Lower lobe of right lung (tissue), 2 donors: ENCODE measurements around the gene LDHD. TPM values are rescaled to one million over a fixed set of nuclear protein-coding genes. Genes with fewer than 3 reads are reported as not detected.
"Not testable (repeated sequence)": the region's sequence is repeated elsewhere in the genome, so short reads cannot be mapped to it uniquely, and the experiment has no call there.

Source experiments
- ATAC-seq, 2 donors: fragments of 200-7000 bp; cut with Tn5 transposase; one replicate each; pipeline ENCODE4 v1.9.1; 2020 to 2022; ENCODE audit warnings: mild to moderate bottlenecking in 2 of 2, moderate library complexity in 2 of 2
- DNase-seq: peaks from one replicate; pipeline ENCODE4 v3.0.0-alpha.2; 2020
- H3K27ac ChIP-seq: fragments of 200-600 bp; one replicate; pipeline ENCODE4 v1.8.0; 2022
- H3K27me3 ChIP-seq: fragments of 200-600 bp; one replicate; pipeline ENCODE4 v1.8.0; 2022; ENCODE audit warnings: low read depth
- H3K36me3 ChIP-seq: fragments of 200-600 bp; one replicate; pipeline ENCODE4 v1.8.0; 2022; ENCODE audit warnings: mild to moderate bottlenecking
- H3K4me1 ChIP-seq: fragments of 200-600 bp; one replicate; pipeline ENCODE4 v1.8.0; 2022
- H3K4me3 ChIP-seq: fragments of 200-600 bp; one replicate; pipeline ENCODE4 v1.8.0; 2022; ENCODE audit warnings: mild to moderate bottlenecking
- H3K9me3 ChIP-seq: fragments of 200-600 bp; one replicate; pipeline ENCODE4 v1.8.0; 2022
- intact Hi-C: fragments of 100-400 bp; cut with DNase I; formaldehyde crosslinking; loops from one replicate; pipeline ENCODE4 v1.11.0; 2022
- total RNA-seq: library from RNA; stranded (reverse); fragmentation: NEBNext Ultra II Directional; extraction: Animal tissue kit (Norgen Biotek cat#: 25700); gene quantifications from one replicate; pipeline ENCODE4 v1.2.1, GENCODE V29; 2021
- TF ChIP-seq, protein P1 (sequence below): fragments of 200-600 bp; IDR thresholded peaks from one replicate; pipeline ENCODE4 v1.8.0; 2022; ENCODE audit warnings: antibody characterized with exemption, mild to moderate bottlenecking
- donor health status: DM: no; HTN: yes; CAD: no; lungs with severe emphysema.

LDHD gene
- total RNA-seq, 1 donor from 2014 or later: 13.2 TPM

DNA sequence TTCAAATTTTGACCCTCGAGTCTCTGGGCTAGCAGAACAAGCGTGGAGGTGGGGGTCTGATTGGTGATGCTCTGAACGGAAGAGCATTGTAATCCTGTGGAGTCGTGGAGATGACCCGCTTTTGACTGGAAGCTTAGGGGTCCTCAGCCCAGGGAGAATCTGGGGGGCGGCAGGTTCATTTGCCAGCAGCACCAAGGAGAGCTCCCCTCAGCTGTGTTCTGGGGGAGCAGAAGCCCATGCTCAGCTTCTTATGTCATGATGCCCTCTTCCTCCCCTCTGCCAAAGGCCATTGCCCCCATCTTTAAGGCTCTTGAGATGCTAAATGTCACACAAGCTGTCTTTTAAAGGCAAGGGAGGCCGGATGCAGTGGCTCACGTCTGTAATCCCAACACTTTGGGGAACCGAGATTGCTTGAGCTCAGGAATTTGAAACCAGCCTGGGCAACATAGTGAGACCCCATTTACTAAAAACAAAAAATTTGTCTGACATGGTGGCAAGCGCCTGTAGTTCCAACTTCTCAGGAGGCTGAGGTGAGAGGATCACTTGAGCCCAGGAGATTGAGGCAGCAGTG lies 19.3 kb downstream of the LDHD start:
- TF ChIP-seq, protein P1, sequence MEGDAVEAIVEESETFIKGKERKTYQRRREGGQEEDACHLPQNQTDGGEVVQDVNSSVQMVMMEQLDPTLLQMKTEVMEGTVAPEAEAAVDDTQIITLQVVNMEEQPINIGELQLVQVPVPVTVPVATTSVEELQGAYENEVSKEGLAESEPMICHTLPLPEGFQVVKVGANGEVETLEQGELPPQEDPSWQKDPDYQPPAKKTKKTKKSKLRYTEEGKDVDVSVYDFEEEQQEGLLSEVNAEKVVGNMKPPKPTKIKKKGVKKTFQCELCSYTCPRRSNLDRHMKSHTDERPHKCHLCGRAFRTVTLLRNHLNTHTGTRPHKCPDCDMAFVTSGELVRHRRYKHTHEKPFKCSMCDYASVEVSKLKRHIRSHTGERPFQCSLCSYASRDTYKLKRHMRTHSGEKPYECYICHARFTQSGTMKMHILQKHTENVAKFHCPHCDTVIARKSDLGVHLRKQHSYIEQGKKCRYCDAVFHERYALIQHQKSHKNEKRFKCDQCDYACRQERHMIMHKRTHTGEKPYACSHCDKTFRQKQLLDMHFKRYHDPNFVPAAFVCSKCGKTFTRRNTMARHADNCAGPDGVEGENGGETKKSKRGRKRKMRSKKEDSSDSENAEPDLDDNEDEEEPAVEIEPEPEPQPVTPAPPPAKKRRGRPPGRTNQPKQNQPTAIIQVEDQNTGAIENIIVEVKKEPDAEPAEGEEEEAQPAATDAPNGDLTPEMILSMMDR: no peak
- no peaks in the 10 kb centered on the region for H3K27me3 ChIP-seq
- ATAC-seq: no peak
- DNase-seq: no peak
- H3K4me3 ChIP-seq: no peak overlapping the region
- intact Hi-C loops: no loop called here
- peaks cover 47% of the 10 kb centered on the region for H3K4me1 ChIP-seq
- H3K36me3 ChIP-seq: peaks cover 8% of the 10 kb centered on the region
- H3K27ac ChIP-seq: peak overlapping the region; percentile 56
- H3K9me3 ChIP-seq: no peaks in the 10 kb centered on the region

DNA sequence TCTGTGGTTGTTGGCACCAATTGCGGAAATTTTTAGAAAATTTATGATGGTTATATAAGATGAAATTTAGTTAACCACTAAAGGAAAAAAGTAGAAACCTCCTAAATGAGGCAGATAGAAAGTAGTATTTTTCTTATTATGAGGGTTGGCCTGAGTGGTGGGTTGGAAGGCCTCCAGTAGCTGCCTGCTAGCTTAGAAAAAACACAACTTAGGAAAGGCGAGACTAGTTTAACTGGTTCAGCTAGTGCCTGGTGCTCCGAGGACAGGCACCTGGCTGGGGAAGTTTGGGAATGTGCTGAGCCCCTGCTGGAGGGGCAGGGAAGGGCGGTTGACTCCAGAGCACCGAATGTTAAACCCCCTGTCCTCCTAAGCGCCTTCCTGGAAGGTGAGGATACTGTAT lies 19.9 kb downstream of the LDHD start:
- H3K36me3 ChIP-seq: peaks cover 8% of the 10 kb centered on the region
- no peaks in the 10 kb centered on the region for H3K9me3 ChIP-seq
- intact Hi-C loops: no loop called here
- H3K4me3 ChIP-seq: no peak overlapping the region
- H3K27ac ChIP-seq: peak overlapping the region; percentile 56
- ATAC-seq (peak; percentile 79 to 84), DNase-seq (peak; percentile 62)
- TF ChIP-seq, protein P1: peak; percentile 41
- H3K27me3 ChIP-seq: no peaks in the 10 kb centered on the region
- peaks cover 47% of the 10 kb centered on the region for H3K4me1 ChIP-seq

DNA sequence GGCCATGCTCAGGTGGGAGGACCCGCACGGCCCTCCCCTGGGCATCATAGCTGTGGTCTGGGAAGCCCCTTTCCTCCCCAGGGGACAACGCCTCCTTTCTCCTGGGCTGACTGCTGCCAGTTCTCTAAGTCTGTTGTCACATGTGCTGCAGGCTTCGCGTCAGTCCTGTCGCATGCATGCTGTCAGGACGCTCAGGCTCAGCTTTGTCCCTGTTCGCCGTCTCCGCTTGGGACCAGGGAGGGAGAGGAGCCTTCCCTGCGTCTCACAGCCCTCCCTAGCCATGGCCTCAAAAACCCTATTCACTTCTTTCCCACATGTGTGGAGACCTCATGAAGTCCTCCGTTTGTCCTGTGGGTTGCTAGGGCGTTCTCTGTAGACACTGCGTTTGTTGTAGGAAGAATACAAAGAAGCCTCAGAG lies 21.4 kb downstream of the LDHD start:
- intact Hi-C loops: no loop called here
- no peaks in the 10 kb centered on the region for H3K27me3 ChIP-seq
- TF ChIP-seq, protein P1: no peak
- no peak for ATAC-seq
- no peaks in the 10 kb centered on the region for H3K9me3 ChIP-seq
- no peak for DNase-seq
- H3K27ac ChIP-seq: no peak overlapping the region
- H3K36me3 ChIP-seq: peaks cover 8% of the 10 kb centered on the region
- H3K4me1 ChIP-seq: peaks cover 51% of the 10 kb centered on the region
- H3K4me3 ChIP-seq: no peak overlapping the region

DNA sequence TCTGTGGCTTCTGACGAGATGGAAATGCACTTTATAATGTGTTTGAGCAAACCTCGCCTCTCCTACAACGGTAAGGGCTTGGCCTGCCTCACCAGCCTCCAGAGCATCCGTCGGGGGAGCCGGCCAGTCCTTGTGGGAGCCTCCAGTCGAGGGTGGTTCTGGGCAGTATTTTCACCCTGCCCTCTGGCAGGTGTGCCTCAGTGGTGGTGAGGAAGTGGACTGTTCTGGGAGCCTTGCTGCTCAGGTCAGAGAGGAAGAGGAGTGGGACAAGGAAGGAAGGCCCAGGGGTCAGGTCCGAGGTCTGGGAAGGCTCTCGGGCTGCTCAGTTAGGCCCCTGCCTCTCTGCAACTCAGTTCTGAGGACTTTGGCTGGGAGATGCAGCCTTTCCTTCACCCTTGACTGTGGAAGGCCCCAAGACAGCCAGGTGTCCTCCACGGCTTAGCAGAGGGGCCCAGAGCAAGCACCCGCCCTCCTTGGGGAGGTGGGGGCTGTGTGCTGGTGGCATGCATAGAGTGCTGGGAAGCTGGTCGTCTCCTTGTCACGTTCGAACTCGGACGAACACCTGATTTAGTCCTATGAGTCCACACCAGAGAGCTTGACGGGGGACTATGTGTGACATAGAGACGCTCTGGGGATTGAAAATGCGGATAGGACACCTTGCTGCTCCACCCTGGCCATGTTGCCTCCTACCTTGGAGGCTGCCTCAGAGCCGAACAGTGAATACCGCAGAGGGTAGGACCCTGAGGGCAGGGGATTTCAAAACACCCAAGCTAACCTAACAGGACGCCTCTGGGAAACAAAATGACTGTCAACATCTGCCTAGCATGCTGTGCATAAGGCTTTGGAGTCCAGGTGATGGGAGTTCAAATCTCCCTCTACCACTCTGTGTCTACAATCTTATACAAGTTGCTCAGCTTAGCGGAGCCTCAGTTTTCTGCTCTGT lies 22.7 kb downstream of the LDHD start:
- intact Hi-C loops: no loop called here
- TF ChIP-seq, protein P1: no peak
- Histone ChIP-seq H3K4me3 (no peak overlapping the region), H3K27me3 (no peaks in the 10 kb centered on the region), H3K9me3 (no peaks in the 10 kb centered on the region), H3K36me3 (peaks cover 8% of the 10 kb centered on the region), H3K27ac (no peak overlapping the region), H3K4me1 (peaks cover 38% of the 10 kb centered on the region)
- ATAC-seq: no peak
- DNase-seq: no peak

DNA sequence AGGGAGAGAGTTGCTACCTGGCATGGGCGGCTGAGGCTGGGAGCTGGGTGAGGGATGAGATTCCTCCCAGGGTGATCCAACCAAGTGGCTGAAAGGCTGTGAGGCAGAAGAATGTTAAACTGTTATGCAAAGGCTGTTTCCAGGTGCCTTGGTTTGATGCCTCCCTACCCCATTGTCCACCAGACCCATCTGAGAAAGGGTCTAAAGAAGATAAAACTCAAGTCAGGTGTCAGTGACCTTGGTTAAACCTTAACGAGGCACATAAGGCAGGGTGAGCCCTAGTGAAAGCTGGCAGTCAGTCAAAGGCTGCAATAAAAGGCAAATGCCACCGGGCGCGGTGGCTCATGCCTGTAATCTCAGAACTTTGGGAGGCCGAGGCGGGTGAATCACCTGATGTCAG lies 23.8 kb downstream of the LDHD start:
- Histone ChIP-seq H3K36me3 (peaks cover 8% of the 10 kb centered on the region), H3K27ac (no peak overlapping the region), H3K27me3 (no peaks in the 10 kb centered on the region), H3K4me1 (peaks cover 38% of the 10 kb centered on the region), H3K9me3 (no peaks in the 10 kb centered on the region), H3K4me3 (no peak overlapping the region)
- intact Hi-C loops: no loop called here
- TF ChIP-seq, protein P1: no peak
- ATAC-seq: no peak
- DNase-seq: no peak

DNA sequence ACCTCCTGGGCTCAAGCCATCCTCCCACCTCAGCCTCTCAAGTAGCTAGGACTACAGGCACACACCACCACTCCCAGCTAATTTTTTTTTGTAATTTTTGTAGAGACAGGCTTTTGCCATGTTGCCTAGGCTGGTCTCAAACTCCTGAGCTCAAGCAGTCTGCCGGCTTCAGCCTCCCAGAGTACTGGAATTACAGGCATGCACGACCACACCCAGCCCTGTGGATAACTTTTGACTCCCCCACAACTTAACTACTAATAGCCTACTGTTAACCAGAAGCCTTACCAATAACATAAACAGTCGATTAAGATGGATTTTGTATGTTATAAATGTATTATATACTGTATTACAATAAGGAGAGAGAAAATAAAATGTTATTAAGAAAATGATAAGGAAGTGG lies 25.0 kb downstream of the LDHD start:
- DNase-seq, H3K27me3 ChIP-seq, ATAC-seq, H3K27ac ChIP-seq, H3K4me3 ChIP-seq, H3K36me3 ChIP-seq, H3K9me3 ChIP-seq, intact Hi-C loops: not testable (repeated sequence)
- H3K4me1 ChIP-seq: peaks cover 38% of the 10 kb centered on the region

DNA sequence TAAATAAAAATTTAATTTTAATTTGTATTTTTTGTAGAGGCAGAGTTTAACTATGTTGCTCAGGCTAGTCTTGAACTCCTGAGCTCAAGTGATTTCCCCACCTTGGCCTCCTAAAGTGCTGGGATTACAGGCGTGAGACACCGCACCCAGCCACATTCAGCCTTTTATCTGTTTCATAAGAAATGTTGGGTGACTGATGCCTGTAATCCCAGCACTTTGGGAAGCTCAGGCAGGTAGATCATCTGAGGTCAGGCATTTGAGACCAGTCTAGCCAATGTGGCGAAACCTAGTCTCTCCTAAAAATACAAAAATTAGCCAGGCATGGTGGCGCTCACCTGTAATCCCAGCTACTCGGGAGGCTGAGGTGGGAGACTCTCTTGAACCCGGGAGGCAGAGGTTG lies 25.7 kb downstream of the LDHD start:
- H3K27me3 ChIP-seq, intact Hi-C loops, ATAC-seq, H3K36me3 ChIP-seq, DNase-seq, H3K27ac ChIP-seq, H3K4me3 ChIP-seq, H3K9me3 ChIP-seq: not testable (repeated sequence)
- peaks cover 36% of the 10 kb centered on the region for H3K4me1 ChIP-seq
